Stimulated activated naive CD8-positive, alpha-beta T cell treated with anti-CD3 and anti-CD28 coated beads, Interleukin-15, amount 100 ng/mL, for 72 hours (primary cell): ENCODE data around the gene MIB1.
"Not testable (repeated sequence)": the region's sequence is repeated elsewhere in the genome, so short reads cannot be mapped to it uniquely, and the experiment has no call there.

ENCODE experiments used
- ATAC-seq: fragments of 150-1000 bp; cut with Tn5 transposase; 2 replicates; pipeline ENCODE4 v1.10.0; 2021; ENCODE audit warnings: mild to moderate bottlenecking, moderate library complexity
- DNase-seq, 2 donors: peaks; one replicate each; pipeline ENCODE4 v3.0.0; 2021 to 2022
- H3K27ac Mint-ChIP-seq, 2 donors: one replicate each; pipeline ENCODE4 v1.8.0; 2022; ENCODE audit warnings: mild to moderate bottlenecking in 2 of 2, mixed read lengths in 2 of 2, moderate library complexity in 2 of 2
- H3K27me3 Mint-ChIP-seq: one replicate; pipeline ENCODE4 v1.8.0; 2022; ENCODE audit warnings: mixed read lengths
- H3K4me1 Mint-ChIP-seq: one replicate; pipeline ENCODE4 v1.8.0; 2022; ENCODE audit warnings: mild to moderate bottlenecking, mixed read lengths
- H3K4me3 Mint-ChIP-seq, 2 donors: one replicate each; pipeline ENCODE4 v1.8.0; 2022; ENCODE audit warnings: mild to moderate bottlenecking in 2 of 2, mixed read lengths in 2 of 2, moderate library complexity in 1 of 2
- H3K9me3 Mint-ChIP-seq, 2 donors: one replicate each; pipeline ENCODE4 v1.8.0; 2022; ENCODE audit warnings: mixed read lengths in 2 of 2

The MIB1 gene

DNA sequence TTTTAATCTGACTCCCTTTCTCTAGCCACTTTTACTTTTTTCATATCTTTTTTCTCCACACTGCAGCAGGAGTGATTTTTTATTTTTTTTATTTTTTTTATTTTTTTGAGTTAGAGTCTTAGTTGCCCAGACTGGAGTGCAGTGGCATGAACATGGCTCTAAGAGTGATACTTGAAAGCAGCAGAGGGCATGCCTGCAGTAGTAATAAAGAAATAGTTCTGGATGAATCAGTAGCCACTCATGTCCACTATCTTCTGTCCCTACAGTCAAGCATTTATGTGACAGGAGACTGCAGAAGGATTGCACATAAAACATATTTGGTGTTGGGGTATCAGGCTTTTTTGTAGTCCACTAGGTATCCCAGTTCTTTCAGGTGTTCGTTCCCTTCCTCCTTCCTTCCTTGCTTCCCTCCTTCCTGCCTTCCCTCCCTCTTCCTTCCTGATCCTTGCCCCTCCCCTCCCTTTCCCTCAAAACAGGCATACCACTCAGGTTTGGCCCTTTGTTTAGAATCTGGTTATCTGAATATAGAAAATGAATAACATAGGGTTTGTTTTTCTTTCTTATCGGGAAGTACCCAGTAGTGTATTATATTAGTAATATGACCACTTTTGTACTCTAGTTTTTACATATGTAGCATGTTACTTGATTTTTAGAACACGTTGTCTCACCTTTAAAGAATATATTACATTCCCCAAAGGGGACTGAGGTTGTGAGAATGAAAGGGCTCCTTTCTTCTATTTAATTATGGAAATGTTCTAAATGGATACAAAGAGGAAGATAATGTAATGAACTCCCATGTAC, 23.5 kb downstream of the MIB1 start:
- ATAC-seq (no peak), DNase-seq (no peak)
- Mint-ChIP-seq H3K4me1 (peaks cover 14% of the 10 kb centered on the region), H3K4me3 (no peak overlapping the region), H3K9me3 (no peaks in the 10 kb centered on the region), H3K27ac (no peak overlapping the region), H3K27me3 (no peaks in the 10 kb centered on the region)

DNA sequence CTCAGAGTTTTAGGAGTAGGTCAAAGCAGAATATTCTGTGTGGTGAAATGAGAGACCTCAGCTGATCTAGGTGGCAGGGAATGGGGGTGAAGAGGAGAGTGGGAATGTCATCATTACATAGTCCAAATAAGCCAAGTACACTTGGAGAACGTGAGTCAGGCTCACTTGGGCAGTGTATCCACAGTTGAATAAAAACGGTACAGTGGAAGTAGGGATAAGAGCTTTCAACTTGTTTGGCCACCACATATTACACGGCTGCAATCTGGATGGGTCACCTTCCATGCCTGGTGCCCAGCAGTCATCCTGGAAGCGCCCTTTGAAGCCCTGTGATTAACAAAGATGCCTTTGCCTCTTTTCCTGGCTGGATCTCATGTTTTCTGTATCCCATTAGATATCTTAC, 28.6 kb downstream of the MIB1 start:
- Mint-ChIP-seq H3K4me3 (no peak overlapping the region), H3K27me3 (no peaks in the 10 kb centered on the region), H3K4me1 (no peaks in the 10 kb centered on the region), H3K9me3 (no peaks in the 10 kb centered on the region), H3K27ac (no peak overlapping the region)
- DNase-seq (no peak), ATAC-seq (no peak)

DNA sequence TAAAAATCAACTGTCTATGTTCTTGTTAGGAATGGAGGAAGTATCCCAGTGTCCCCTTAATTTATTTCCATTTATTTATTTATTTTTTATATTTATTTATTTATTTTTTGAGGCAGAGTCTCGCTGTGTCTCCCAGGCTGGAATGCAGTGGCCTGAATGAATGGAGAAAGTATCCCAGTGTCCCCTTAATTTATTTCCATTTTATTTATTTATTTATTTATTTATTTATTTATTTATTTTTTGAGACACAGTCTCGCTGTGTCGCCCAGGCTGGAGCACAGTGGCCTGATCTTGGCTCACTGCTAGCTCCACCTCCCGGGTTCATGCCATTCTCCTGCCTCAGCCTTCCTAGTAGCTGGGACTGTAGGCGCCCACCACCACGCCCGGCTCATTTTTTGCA, 34.1 kb downstream of the MIB1 start:
- no peaks in the 10 kb centered on the region for H3K27me3 Mint-ChIP-seq
- no peak overlapping the region for H3K27ac Mint-ChIP-seq
- H3K9me3 Mint-ChIP-seq, result no peaks in the 10 kb centered on the region
- H3K4me3 Mint-ChIP-seq, result no peak overlapping the region
- no peaks in the 10 kb centered on the region for H3K4me1 Mint-ChIP-seq
- DNase-seq, result no peak
- ATAC-seq, result no peak

DNA sequence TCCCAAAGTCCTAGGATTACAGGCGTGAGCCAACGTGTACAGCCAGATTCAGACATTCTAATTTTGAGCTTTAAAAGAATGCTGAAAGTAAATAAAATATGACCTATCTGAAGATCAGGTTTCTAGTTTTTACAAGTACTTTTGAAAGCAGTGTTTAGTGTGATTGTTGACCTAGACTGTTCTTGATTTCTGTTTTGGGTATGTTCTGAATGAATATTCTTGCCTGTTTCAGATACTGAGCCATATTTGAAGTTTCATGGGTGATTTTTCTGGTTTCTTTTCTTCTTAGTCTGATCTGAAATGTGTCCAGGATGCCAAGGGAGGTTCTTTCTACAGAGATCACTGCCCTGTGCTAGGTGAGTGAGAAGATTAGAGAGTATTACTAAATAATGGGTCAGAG, 37.2 kb downstream of the MIB1 start:
- Mint-ChIP-seq H3K4me1 (no peaks in the 10 kb centered on the region), H3K4me3 (no peak overlapping the region), H3K9me3 (no peaks in the 10 kb centered on the region), H3K27ac (peak overlapping the region in 1 of 2 donors; percentile 1), H3K27me3 (no peaks in the 10 kb centered on the region)
- DNase-seq (no peak), ATAC-seq (no peak)

DNA sequence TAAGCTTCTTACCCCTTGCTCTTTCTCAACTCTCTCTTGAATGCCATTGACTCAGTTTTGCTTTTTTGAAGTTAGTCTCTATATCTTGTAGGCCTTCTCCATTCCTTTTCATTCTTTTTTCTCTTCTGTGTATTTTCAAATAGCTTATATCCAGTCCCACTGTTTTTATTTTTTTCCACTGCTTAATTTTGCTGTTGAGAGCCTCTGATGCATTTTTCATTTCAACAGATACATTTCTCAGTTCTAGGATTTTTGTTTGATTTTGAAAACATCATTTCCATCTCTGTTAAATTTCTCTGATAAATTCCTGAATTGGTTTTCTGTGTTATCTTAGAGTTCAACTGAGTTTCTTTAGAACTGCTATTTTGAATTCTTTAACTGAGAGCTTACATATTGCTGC, 45.9 kb downstream of the MIB1 start:
- no peak for ATAC-seq
- Mint-ChIP-seq H3K27me3 (no peaks in the 10 kb centered on the region), H3K4me1 (no peaks in the 10 kb centered on the region), H3K27ac (no peak overlapping the region), H3K4me3 (no peak overlapping the region), H3K9me3 (peaks cover 17 to 23% of the 10 kb centered on the region in 2 donors)
- no peak for DNase-seq

GRCh38 chr18:21796089-21796488, 55.5 kb downstream of the MIB1 start:
- H3K27ac Mint-ChIP-seq, DNase-seq, ATAC-seq: not testable (repeated sequence)

GRCh38 chr18:21798126-21798525, 57.5 kb downstream of the MIB1 start:
- Mint-ChIP-seq H3K4me1 (no peaks in the 10 kb centered on the region), H3K9me3 (no peaks in the 10 kb centered on the region), H3K27ac (no peak overlapping the region), H3K4me3 (no peak overlapping the region), H3K27me3 (no peaks in the 10 kb centered on the region)
- DNase-seq, result no peak
- no peak for ATAC-seq

More at GRCh38 chr18:21796089-21796488, 55.5 kb downstream of the MIB1 start:
- not testable (repeated sequence) for H3K4me1 Mint-ChIP-seq, H3K9me3 Mint-ChIP-seq, H3K4me3 Mint-ChIP-seq, H3K27me3 Mint-ChIP-seq

- Mint-ChIP-seq H3K27me3 (no peaks in the 10 kb centered on the region), H3K27ac (no peak overlapping the region), H3K4me3 (no peak overlapping the region), H3K4me1 (no peaks in the 10 kb centered on the region), H3K9me3 (no peaks in the 10 kb centered on the region)
- ATAC-seq (no peak), DNase-seq (no peak)
These were observed 59.1 kb downstream of the MIB1 start for GRCh38 chr18:21799721-21800120.

DNA sequence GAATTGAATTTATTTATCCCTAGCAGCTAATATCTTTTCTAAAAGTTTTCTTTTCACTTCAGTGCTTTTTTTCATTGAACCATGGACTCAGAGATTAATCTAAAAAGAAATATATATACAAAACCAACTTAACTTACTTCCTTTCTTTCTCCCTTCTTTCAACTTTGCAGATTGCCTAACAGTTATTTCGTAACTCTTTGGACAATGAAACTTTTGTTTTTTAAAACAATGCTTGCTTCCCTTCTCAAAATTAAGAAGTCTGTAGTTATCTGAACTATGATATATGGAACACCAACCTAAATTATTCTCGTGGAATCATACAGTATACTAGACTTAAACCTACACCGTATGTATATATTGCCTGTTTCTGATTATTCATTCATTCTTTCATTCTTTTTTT, 62.9 kb downstream of the MIB1 start:
- Mint-ChIP-seq H3K4me3 (no peak overlapping the region), H3K4me1 (no peaks in the 10 kb centered on the region), H3K27me3 (no peaks in the 10 kb centered on the region), H3K27ac (no peak overlapping the region), H3K9me3 (peaks cover 0 to 1% of the 10 kb centered on the region in 2 donors)
- ATAC-seq (no peak), DNase-seq (no peak)

DNA sequence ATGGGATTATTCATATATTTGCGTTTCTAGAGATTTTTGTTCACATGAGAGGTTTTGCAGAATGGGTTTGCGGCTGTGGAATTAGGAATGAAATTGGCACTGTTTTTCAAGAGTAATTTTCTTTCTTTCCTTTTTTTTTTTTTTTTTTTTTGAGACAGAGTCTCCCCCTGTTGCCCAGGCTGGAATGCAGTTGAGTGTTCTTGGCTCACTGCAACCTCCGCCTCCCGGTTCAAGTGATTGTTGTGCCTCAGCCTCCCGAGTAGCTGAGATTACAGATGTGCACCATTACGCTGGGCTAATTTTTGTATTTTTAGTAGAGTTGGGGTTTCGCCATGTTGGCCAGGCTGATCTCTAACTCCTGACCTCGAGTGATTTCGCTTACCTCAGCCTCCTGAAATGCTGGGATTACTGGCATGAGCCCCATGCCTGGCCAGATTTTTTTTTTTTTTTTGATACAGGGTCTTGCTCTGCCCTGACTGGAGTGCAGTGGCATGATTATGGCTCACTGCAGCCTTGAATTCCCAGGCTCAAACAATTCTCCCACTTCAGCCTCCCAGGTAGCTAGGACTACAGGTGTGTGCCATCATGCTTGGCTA, 65.3 kb downstream of the MIB1 start:
- Mint-ChIP-seq H3K4me1 (no peaks in the 10 kb centered on the region), H3K4me3 (no peak overlapping the region), H3K9me3 (peaks cover 0 to 8% of the 10 kb centered on the region in 2 donors), H3K27me3 (no peaks in the 10 kb centered on the region), H3K27ac (no peak overlapping the region)
- no peak for DNase-seq
- no peak for ATAC-seq

GRCh38 chr18:21808185-21808584, 67.6 kb downstream of the MIB1 start:
- Mint-ChIP-seq H3K4me3 (no peak overlapping the region), H3K27ac (no peak overlapping the region), H3K27me3 (no peaks in the 10 kb centered on the region), H3K9me3 (peaks cover 0 to 8% of the 10 kb centered on the region in 2 donors), H3K4me1 (peaks cover 7% of the 10 kb centered on the region)
- DNase-seq (no peak), ATAC-seq (no peak)

GRCh38 chr18:21809725-21810124, 69.1 kb downstream of the MIB1 start:
- no peak overlapping the region for H3K4me3 Mint-ChIP-seq
- ATAC-seq (no peak), DNase-seq (no peak)
- H3K27me3 Mint-ChIP-seq, result no peaks in the 10 kb centered on the region
- no peak overlapping the region for H3K27ac Mint-ChIP-seq
- peaks cover 7% of the 10 kb centered on the region for H3K4me1 Mint-ChIP-seq
- peaks cover 0 to 8% of the 10 kb centered on the region in 2 donors for H3K9me3 Mint-ChIP-seq

DNA sequence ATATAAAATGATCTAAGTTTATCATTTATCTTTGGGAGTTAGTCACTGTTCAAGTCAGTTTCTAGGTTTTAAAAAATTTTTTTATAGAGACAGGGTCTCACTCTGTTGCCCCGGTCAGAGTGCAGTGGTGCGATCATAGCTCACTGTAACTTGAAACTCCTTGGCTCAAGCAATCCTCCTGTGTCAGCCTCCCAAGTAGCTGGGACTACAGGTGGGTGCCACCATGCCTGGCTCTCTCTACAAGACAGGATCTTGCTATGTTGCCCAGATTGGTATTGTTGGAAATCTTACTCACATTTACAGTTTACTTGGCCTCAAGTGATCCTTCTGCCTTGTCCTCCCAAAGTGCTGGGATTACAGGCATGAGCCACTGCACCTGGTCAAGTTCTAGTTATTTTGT, 74.5 kb downstream of the MIB1 start:
- ATAC-seq (no peak), DNase-seq (no peak)
- no peaks in the 10 kb centered on the region for H3K27me3 Mint-ChIP-seq

DNA sequence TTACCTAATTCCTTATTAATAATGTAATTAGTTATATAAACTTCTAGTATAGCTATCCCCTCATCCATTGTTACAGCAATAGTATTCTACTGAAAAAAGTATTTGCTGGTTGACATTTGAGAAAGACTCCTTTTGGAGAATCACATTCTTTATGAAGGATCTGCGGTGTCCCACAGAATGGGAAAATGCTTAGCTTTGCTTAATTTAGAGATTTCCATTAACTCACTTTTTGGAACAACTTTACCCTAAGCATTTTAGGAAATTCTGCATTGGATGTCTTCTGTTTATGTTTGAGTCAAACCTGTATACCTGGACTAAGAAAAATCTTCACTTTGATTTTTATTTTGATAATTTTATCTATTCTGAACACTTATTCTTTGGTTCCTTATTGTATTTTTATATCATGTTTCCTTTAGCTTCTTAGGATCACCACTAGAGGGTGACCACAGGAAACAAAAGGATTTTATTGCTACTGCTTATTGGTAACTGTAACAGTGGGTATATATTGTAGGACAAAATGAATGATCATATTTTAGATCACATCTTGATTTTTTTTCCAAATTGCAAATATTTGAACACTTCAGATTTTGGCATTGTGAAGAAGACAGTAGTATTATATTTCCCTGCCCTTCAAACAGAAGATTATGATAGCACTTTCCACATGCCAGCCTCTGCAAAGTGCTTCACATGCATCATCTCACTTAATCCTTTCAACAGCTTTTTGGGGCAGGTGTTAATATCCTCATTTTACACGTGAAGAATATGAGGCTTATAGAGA, 79.6 kb downstream of the MIB1 start:
- Mint-ChIP-seq H3K4me3 (no peak overlapping the region), H3K27me3 (no peaks in the 10 kb centered on the region), H3K9me3 (no peaks in the 10 kb centered on the region), H3K27ac (no peak overlapping the region), H3K4me1 (no peaks in the 10 kb centered on the region)
- DNase-seq (no peak), ATAC-seq (no peak)

More for the DNA sequence above, 74.5 kb downstream of the MIB1 start:
- Mint-ChIP-seq H3K4me3 (no peak overlapping the region), H3K9me3 (no peaks in the 10 kb centered on the region), H3K27ac (no peak overlapping the region), H3K4me1 (peaks cover 7% of the 10 kb centered on the region)

- ATAC-seq (no peak), DNase-seq (no peak)
- Mint-ChIP-seq H3K9me3 (no peaks in the 10 kb centered on the region), H3K27me3 (no peaks in the 10 kb centered on the region), H3K4me3 (no peak overlapping the region), H3K4me1 (no peaks in the 10 kb centered on the region), H3K27ac (peak overlapping the region in 1 of 2 donors; percentile 50)
These were observed 80.2 kb downstream of the MIB1 start for GRCh38 chr18:21820811-21821143.

- no peak for DNase-seq
- Mint-ChIP-seq H3K27ac (no peak overlapping the region), H3K27me3 (no peaks in the 10 kb centered on the region), H3K4me1 (no peaks in the 10 kb centered on the region), H3K9me3 (no peaks in the 10 kb centered on the region), H3K4me3 (no peak overlapping the region)
- no peak for ATAC-seq
These were observed 83.3 kb downstream of the MIB1 start for GRCh38 chr18:21823848-21824247.
